B cell (primary cell): ENCODE measurements around the gene ISLR. TPM values are rescaled to one million over a fixed set of nuclear protein-coding genes. Genes with fewer than 3 reads are reported as not detected.
A peak's percentile ranks its signal among the peaks of the same experiment; 100 is the strongest.

Source experiments
- ATAC-seq: fragments of 200-7000 bp; cut with Tn5 transposase; one replicate; pipeline ENCODE4 v1.10.0; 2021; ENCODE audit warnings: low read depth, mild to moderate bottlenecking, moderate number of reproducible peaks, moderate library complexity
- CTCF ChIA-PET: fragments of 350-600 bp; sonication (Branson Sonifier 250); formaldehyde crosslinking; loops from one replicate; lab custom pipeline; 2021; ENCODE audit warnings: antibody characterized with exemption, inconsistent platforms; lab: Charles Lee
- POLR2A ChIA-PET: fragments of 350-600 bp; sonication (Branson Sonifier 250); formaldehyde crosslinking; loops from one replicate; lab custom pipeline; 2021; ENCODE audit warnings: antibody characterized with exemption; lab: Charles Lee
- DNase-seq: peaks from one replicate; pipeline ENCODE4 v3.0.0; 2013
- H2AFZ ChIP-seq: 2 replicates; pipeline ENCODE4 v1.6.1; 2012; ENCODE audit warnings: mild to moderate bottlenecking, low read depth, low read length; ENCODE audit not compliant: insufficient read depth, poor library complexity, severe bottlenecking
- H3K27ac ChIP-seq, 2 donors: 1 replicate in 1 of 2; 2 replicates in 1 of 2; pipeline ENCODE4 v1.5.1; 2012 to 2013; ENCODE audit warnings: low read length in 2 of 2, mild to moderate bottlenecking in 2 of 2, moderate library complexity in 1 of 2
- H3K27me3 ChIP-seq, 4 experiments: fragments of 200-600 bp in 1 of 4; sonication (generic) in 1 of 4; replicated peaks in 1 of 4; 1 replicate in 2 of 4; 2 replicates in 2 of 4; pipeline versions ENCODE4 v1.6.1 to v1.7.0; 2013 to 2016; ENCODE audit warnings: low read length in 3 of 4, mild to moderate bottlenecking in 2 of 4, mixed read lengths in 1 of 4, moderate library complexity in 1 of 4; ENCODE audit not compliant: insufficient read depth in 4 of 4, control insufficient read depth in 3 of 4; ENCODE audit errors: control extremely low read depth in 1 of 4
- H3K36me3 ChIP-seq, 2 experiments: replicated peaks in 1 of 2; 1 replicate in 1 of 2; 2 replicates in 1 of 2; pipeline versions ENCODE4 v1.6.1 to v1.7.1; 2013; ENCODE audit warnings: low read length in 1 of 2; ENCODE audit not compliant: insufficient read depth in 2 of 2, control insufficient read depth in 1 of 2; ENCODE audit errors: control extremely low read depth in 1 of 2, extremely low read depth in 1 of 2
- H3K4me1 ChIP-seq, 2 donors: fragments of 200-600 bp in 1 of 2; sonication (generic) in 1 of 2; 1 replicate in 1 of 2; 2 replicates in 1 of 2; pipeline versions ENCODE4 v1.5.1 to v1.6.1; 2013 to 2017; ENCODE audit warnings: low read length in 2 of 2; ENCODE audit not compliant: control insufficient read depth in 2 of 2, insufficient read depth in 2 of 2
- H3K4me2 ChIP-seq: replicated peaks from 2 replicates; pipeline ENCODE3; 2012; ENCODE audit warnings: mild to moderate bottlenecking, low read depth, low read length; ENCODE audit not compliant: poor library complexity, severe bottlenecking
- H3K4me3 ChIP-seq, 5 experiments: fragments of 200-600 bp in 1 of 5; sonication (generic) in 1 of 5; 1 replicate in 3 of 5; 2 replicates in 2 of 5; pipeline versions ENCODE4 v1.5.1 to v1.7.0; 2011 to 2016; ENCODE audit warnings: low read length in 4 of 5, mild to moderate bottlenecking in 4 of 5, low read depth in 2 of 5, control low read depth in 1 of 5, moderate library complexity in 1 of 5; ENCODE audit not compliant: insufficient read depth in 1 of 5; ENCODE audit errors: control extremely low read depth in 1 of 5, extremely low read depth in 1 of 5
- H3K79me2 ChIP-seq: fragments of 200-600 bp; sonication (generic); one replicate; pipeline ENCODE4 v1.6.0; 2016; ENCODE audit warnings: low read length; ENCODE audit not compliant: control insufficient read depth, insufficient read depth
- H3K9ac ChIP-seq: fragments of 200-600 bp; sonication (generic); 2 replicates; pipeline ENCODE4 v1.6.1; 2017; ENCODE audit warnings: mild to moderate bottlenecking, low read length, moderate library complexity
- H3K9me3 ChIP-seq, 3 donors: one replicate each; pipeline versions ENCODE4 v1.6.1 to v1.7.1; 2013; ENCODE audit warnings: low read length in 2 of 3; ENCODE audit not compliant: control insufficient read depth in 2 of 3, insufficient read depth in 1 of 3; ENCODE audit errors: control extremely low read depth in 1 of 3
- H4K20me1 ChIP-seq: 2 replicates; pipeline ENCODE4 v1.6.0; 2012; ENCODE audit warnings: mild to moderate bottlenecking, low read length; ENCODE audit not compliant: insufficient read depth, control insufficient read depth, poor library complexity, severe bottlenecking
- H3K27ac Mint-ChIP-seq: one replicate; pipeline ENCODE4 v1.8.0; 2021; ENCODE audit warnings: mixed read lengths
- H3K27me3 Mint-ChIP-seq: one replicate; pipeline ENCODE4 v1.8.0; 2021; ENCODE audit warnings: mixed read lengths
- H3K4me1 Mint-ChIP-seq: one replicate; pipeline ENCODE4 v1.8.0; 2021; ENCODE audit warnings: mixed read lengths
- H3K4me3 Mint-ChIP-seq: one replicate; pipeline ENCODE4 v1.8.0; 2021; ENCODE audit warnings: mixed read lengths
- H3K9me3 Mint-ChIP-seq: one replicate; pipeline ENCODE4 v1.8.0; 2022; ENCODE audit warnings: mixed read lengths; ENCODE audit not compliant: insufficient read depth
- CTCF ChIP-seq: fragments of 200-600 bp; IDR thresholded peaks from one replicate; pipeline ENCODE4 v1.8.0; 2022; ENCODE audit warnings: antibody characterized with exemption, mild to moderate bottlenecking
- EZH2 ChIP-seq: IDR thresholded peaks from 2 replicates; pipeline ENCODE4 v1.6.1; 2012; ENCODE audit warnings: borderline replicate concordance, low read depth, mild to moderate bottlenecking, moderate library complexity, low read length; ENCODE audit not compliant: insufficient read depth, poor library complexity, severe bottlenecking
- WGBS: methylation state at CpG from one replicate; pipeline ENCODE4 v1.1.5; 2013; ENCODE audit warnings: missing lambda C conversion rate; ENCODE audit not compliant: insufficient coverage; 5-methylcytosine and 5-hydroxymethylcytosine counted together
- intact Hi-C: fragments of 100-400 bp; cut with micrococcal nuclease; formaldehyde crosslinking; loops from one replicate; pipeline ENCODE4 v1.10.0; 2022
- polyA plus RNA-seq: library from polyadenylated mRNA; depleted of rRNA; stranded (reverse); fragments of >200 nt; gene quantifications from 2 replicates; pipeline ENCODE4 v1.2.3, GENCODE V29; 2012
- total RNA-seq, 2 donors: library from RNA; stranded (reverse); fragments of 120-200 nt in 1 of 2; gene quantifications; 1 replicate in 1 of 2; 2 replicates in 1 of 2; pipeline versions ENCODE4 v1.2.3 to v1.2.4, GENCODE V29; 2013 to 2022

ISLR gene
- total and polyA plus RNA-seq, 2 donors (not counting 1 experiment from before 2014, with no cell fraction given): not detected

GRCh38 chr15:74132681-74133651 lies 40.5 kb upstream of the ISLR start:
- ATAC-seq (no peak), DNase-seq (peak; percentile 58)
- Histone ChIP-seq H3K4me2 (peak overlapping the region; percentile 18), H3K9me3 (peaks cover 0 to 80% (median 12%) of the 10 kb centered on the region in 3 donors), H3K27me3 (peaks cover 0 to 95% (median 69%) of the 10 kb centered on the region in 4 experiments), H2AFZ (no peak overlapping the region), H3K4me1 (peaks cover 75 to 80% of the 10 kb centered on the region in 2 donors), H3K9ac (no peak overlapping the region), H4K20me1 (no peaks in the 10 kb centered on the region), H3K79me2 (no peaks in the 10 kb centered on the region), H3K27ac (no peak overlapping the region), H3K4me3 (no peak overlapping the region), H3K36me3 (no peaks in the 10 kb centered on the region)
- 18% methylated on average over 90 of the region's 90 CpGs for WGBS
- Mint-ChIP-seq H3K4me1 (peaks cover 62% of the 10 kb centered on the region), H3K4me3 (no peak overlapping the region), H3K27ac (peak overlapping the region; percentile 61), H3K27me3 (peaks cover 76% of the 10 kb centered on the region), H3K9me3 (no peaks in the 10 kb centered on the region)
- CTCF ChIA-PET: interaction anchor here (1.0 to 1.9 kb wide), 3 partner anchors 11 to 158 kb away, joined by 3 to 4 read pairs (median 3); no protein-coding TSS in a partner anchor
- intact Hi-C loops: no loop called here
- TF ChIP-seq EZH2 (no peak), CTCF (no peak)
- POLR2A ChIA-PET: no interaction called here
